Metanephros (tissue), 2 donors: Measurements from ENCODE around the gene MCM7. TPM values are rescaled to one million over a fixed set of nuclear protein-coding genes. Genes with fewer than 3 reads are reported as not detected.

Experiments
- small RNA-seq: library from RNA; depleted of rRNA; stranded (forward); fragments of <200 nt; gene quantifications from one replicate; pipeline ENCODE3, GENCODE V24; 2014; ENCODE audit warnings: low replicate concordance
- total RNA-seq: library from RNA; depleted of rRNA; stranded (reverse); fragments of >200 nt; gene quantifications from one replicate; pipeline ENCODE4 v1.2.3, GENCODE V29; 2014

MCM7 gene
- total RNA-seq: 77.7 TPM

GRCh38 chr7:100101016-100101862, at the start of gene MCM7, which contains the start of gene AP4M1:
Gene MCM7 (minus strand): TSS chr7:100101397. CDS start chr7:100101294, 103 bp downstream.
Gene AP4M1 (plus strand): TSS chr7:100101643. CDS start chr7:100101715, 72 bp downstream.

GRCh38 chr7:100148559-100149328, 47.5 kb upstream of the MCM7 start, which contains the start of gene LAMTOR4:
Gene LAMTOR4 (plus strand): TSS chr7:100148918. CDS start chr7:100148973, 55 bp downstream.

GRCh38 chr7:100126931-100127865, 26.0 kb upstream of the MCM7 start, which contains the start of gene MBLAC1:
Gene MBLAC1 (plus strand): TSS chr7:100126967. CDS start chr7:100127396, 429 bp downstream.

GRCh38 chr7:100119072-100119969, 18.1 kb upstream of the MCM7 start, which contains the start of the genes CNPY4 and TAF6:
Gene CNPY4 (plus strand): TSS chr7:100119634. CDS start chr7:100119745, 111 bp downstream.
Gene TAF6 (minus strand): TSS chr7:100119358. CDS start chr7:100114209, 5,149 bp downstream.

GRCh38 chr7:100088621-100089457, 12.4 kb downstream of the MCM7 start, which contains the start of gene COPS6:
Gene COPS6 (plus strand): TSS chr7:100088969. CDS start chr7:100088991, 22 bp downstream.

GRCh38 chr7:100081535-100082102, 19.6 kb downstream of the MCM7 start, which contains the start of gene ZNF3:
Gene ZNF3 (minus strand): TSS chr7:100081723. CDS start chr7:100077357, 4,366 bp downstream.

GRCh38 chr7:100049441-100050291, 51.5 kb downstream of the MCM7 start, which contains the start of gene ZSCAN21:
Gene ZSCAN21 (plus strand): TSS chr7:100049774. CDS start chr7:100057007, 7,233 bp downstream.

Small RNAs within 50 kb of the gene (small RNA-seq; reads per million reads assigned to genes)
- gene MIR106B (49.7 reads per million, percentile 97 among the genes with 10 or more reads in this experiment), gene MIR25 (1,101 reads per million, percentile 99 among the genes with 10 or more reads in this experiment), gene MIR93 (433 reads per million, percentile 99 among the genes with 10 or more reads in this experiment)

Other genes starting within 250 kb of the MCM7 start
- not detected for gene OR2AE1, start 224.4 kb downstream of the MCM7 start, total RNA-seq
- 28.1 TPM for gene TRIM4, start 181.9 kb downstream of the MCM7 start, total RNA-seq
- gene GJC3, start 171.8 kb downstream of the MCM7 start, total RNA-seq: 0.23 TPM
- gene AZGP1, start 125.4 kb downstream of the MCM7 start, total RNA-seq: 18.7 TPM
- 56.9 TPM for gene ZKSCAN1, start 85.8 kb downstream of the MCM7 start, total RNA-seq
- 14.6 TPM for gene ZSCAN21, start 51.6 kb downstream of the MCM7 start, total RNA-seq
- gene ZNF3, start 19.7 kb downstream of the MCM7 start, total RNA-seq: 36.6 TPM
- 56.9 TPM for gene COPS6, start 12.4 kb downstream of the MCM7 start, total RNA-seq
- 19.0 TPM for gene AP4M1, start 246 bp upstream of the MCM7 start, total RNA-seq
- gene TAF6, start 18.0 kb upstream of the MCM7 start, total RNA-seq: 54.1 TPM
- 24.8 TPM for gene CNPY4, start 18.2 kb upstream of the MCM7 start, total RNA-seq
- 4.8 TPM for gene MBLAC1, start 25.6 kb upstream of the MCM7 start, total RNA-seq
- 83.1 TPM for gene LAMTOR4, start 47.5 kb upstream of the MCM7 start, total RNA-seq
- 9.9 TPM for gene TRAPPC14, start 57.3 kb upstream of the MCM7 start, total RNA-seq
- gene GAL3ST4, start 67.2 kb upstream of the MCM7 start, total RNA-seq: 4.7 TPM
- gene GPC2, start 76.0 kb upstream of the MCM7 start, total RNA-seq: 12.3 TPM
- gene STAG3, start 76.5 kb upstream of the MCM7 start, total RNA-seq: 1.3 TPM
- gene PVRIG, start 118.6 kb upstream of the MCM7 start, total RNA-seq: not detected
- not detected for gene SPDYE3, start 206.3 kb upstream of the MCM7 start, total RNA-seq